Heart right ventricle (tissue), 16 donors: Measurements from ENCODE around the gene CD37. TPM values are rescaled to one million over a fixed set of nuclear protein-coding genes. Genes with fewer than 3 reads are reported as not detected.

Source experiments
- ATAC-seq, 8 donors: fragments of 200-7000 bp; cut with Tn5 transposase; one replicate each; pipeline ENCODE4 v1.9.1; 2020; ENCODE audit warnings: mild to moderate bottlenecking in 8 of 8, moderate library complexity in 8 of 8, moderate number of reproducible peaks in 1 of 8
- DNase-seq, 2 donors: peaks; one replicate each; pipeline ENCODE4 v3.0.0-alpha.2; 2020
- H3K27ac ChIP-seq, 10 donors: fragments of 200-600 bp; sonication (generic) in 2 of 10; one replicate each; pipeline versions ENCODE4 v1.5.0 to v1.8.0; 2020 to 2022; ENCODE audit warnings: mild to moderate bottlenecking in 3 of 10
- H3K27me3 ChIP-seq, 7 donors: fragments of 200-600 bp; one replicate each; pipeline ENCODE4 v1.8.0; 2021 to 2022; ENCODE audit warnings: mild to moderate bottlenecking in 2 of 7
- H3K36me3 ChIP-seq, 9 donors: fragments of 200-600 bp; sonication (generic) in 1 of 9; one replicate each; pipeline versions ENCODE4 v1.5.0 to v1.8.0; 2020 to 2022; ENCODE audit warnings: mild to moderate bottlenecking in 2 of 9
- H3K4me1 ChIP-seq, 9 donors: fragments of 200-600 bp; sonication (generic) in 1 of 9; one replicate each; pipeline versions ENCODE4 v1.5.0 to v1.8.0; 2020 to 2022; ENCODE audit warnings: mild to moderate bottlenecking in 4 of 9
- H3K4me3 ChIP-seq, 10 donors: fragments of 200-600 bp; sonication (generic) in 2 of 10; one replicate each; pipeline versions ENCODE4 v1.5.0 to v1.8.0; 2020 to 2022; ENCODE audit warnings: mild to moderate bottlenecking in 7 of 10, moderate library complexity in 2 of 10
- H3K9me3 ChIP-seq, 11 donors: fragments of 200-600 bp in 10 of 11; sonication (generic) in 2 of 11; one replicate each; pipeline versions ENCODE4 v1.5.0 to v1.8.0; 2013 to 2022; ENCODE audit warnings: mild to moderate bottlenecking in 2 of 11, control low read depth in 1 of 11, moderate library complexity in 1 of 11
- WGBS, 2 donors: extraction: QIAGEN DNeasy Blood & Tissue Kit; methylation state at CpG; one replicate each; pipeline ENCODE4 v1.1.7; 2013; ENCODE audit warnings: inconsistent platforms in 1 of 2; 5-methylcytosine and 5-hydroxymethylcytosine counted together
- intact Hi-C, 10 donors: fragments of 100-400 bp; cut with DNase I; formaldehyde crosslinking; loops; one replicate each; pipeline versions ENCODE4 v1.11.1 to v1.14.2; 2022
- polyA plus RNA-seq, 2 donors: library from polyadenylated mRNA; stranded (reverse); fragments of 200-250 nt; gene quantifications; one replicate each; pipeline ENCODE4 v1.2.3, GENCODE V29; 2013
- total RNA-seq, 10 donors: library from RNA; stranded (reverse); fragmentation: NEBNext Ultra II Directional in 3 of 10; extraction: Animal tissue kit (Norgen Biotek cat#: 25700) in 3 of 10; gene quantifications; one replicate each; pipeline versions ENCODE4 v1.2.1 to v1.2.4, GENCODE V29; 2021 to 2023
- TF ChIP-seq, protein P1 (sequence below), 9 donors: fragments of 200-600 bp; sonication (generic) in 2 of 9; IDR thresholded peaks; one replicate each; pipeline versions ENCODE4 v1.5.0 to v1.8.0; 2021 to 2022; ENCODE audit warnings: antibody characterized with exemption in 9 of 9, mild to moderate bottlenecking in 5 of 9, moderate library complexity in 1 of 9
- donor health status: Arrhythmogenic right ventricular cardiomyopathy.
- donor health status: ischemic (EF 13 %, LVEDD 7.1; RV severe dilation, severe dysfunction).
- donor health status: healthy with polysubstance abuse.
- donor health status: DM: no; HTN: yes; CAD: no.
- donor health status: DM: no; HTN: no; CAD: no.
- donor health status: ischemic (EF 25% LVEDD 6.9; RV normal size, moderate dysfunction).
- donor health status: ischemic (EF 25% LVEDD 5.7; RV mildly dilated, moderate dysfunction).
- donor health status: healthy.
- donor health status: DM: yes; HTN: yes; CAD: no.
- donor health status: Ischemic cardiomyopathy.
- donor health status: ischemic (EF 35%, LVEDD 5.7; RV mildly dilated, moderate dysfunction).
- donor health status: nonischemic (EF 11% LVEDD 7.7; RV severe dilation, severe dysfunction).
- donor health status: DM: yes; HTN: yes; CAD: no.
- donor health status: PGD.
- donor health status: ischemic (EF 29% LVEDD 5.4; RV normal size, mild dysfunction).
- donor health status: nonischemic (EF 23%, LVEDD 6.1; RV moderate dilation, normal function).

Gene CD37
- total and polyA plus RNA-seq, 12 donors: 2.0 to 34.2 (median 3.5) TPM

DNA sequence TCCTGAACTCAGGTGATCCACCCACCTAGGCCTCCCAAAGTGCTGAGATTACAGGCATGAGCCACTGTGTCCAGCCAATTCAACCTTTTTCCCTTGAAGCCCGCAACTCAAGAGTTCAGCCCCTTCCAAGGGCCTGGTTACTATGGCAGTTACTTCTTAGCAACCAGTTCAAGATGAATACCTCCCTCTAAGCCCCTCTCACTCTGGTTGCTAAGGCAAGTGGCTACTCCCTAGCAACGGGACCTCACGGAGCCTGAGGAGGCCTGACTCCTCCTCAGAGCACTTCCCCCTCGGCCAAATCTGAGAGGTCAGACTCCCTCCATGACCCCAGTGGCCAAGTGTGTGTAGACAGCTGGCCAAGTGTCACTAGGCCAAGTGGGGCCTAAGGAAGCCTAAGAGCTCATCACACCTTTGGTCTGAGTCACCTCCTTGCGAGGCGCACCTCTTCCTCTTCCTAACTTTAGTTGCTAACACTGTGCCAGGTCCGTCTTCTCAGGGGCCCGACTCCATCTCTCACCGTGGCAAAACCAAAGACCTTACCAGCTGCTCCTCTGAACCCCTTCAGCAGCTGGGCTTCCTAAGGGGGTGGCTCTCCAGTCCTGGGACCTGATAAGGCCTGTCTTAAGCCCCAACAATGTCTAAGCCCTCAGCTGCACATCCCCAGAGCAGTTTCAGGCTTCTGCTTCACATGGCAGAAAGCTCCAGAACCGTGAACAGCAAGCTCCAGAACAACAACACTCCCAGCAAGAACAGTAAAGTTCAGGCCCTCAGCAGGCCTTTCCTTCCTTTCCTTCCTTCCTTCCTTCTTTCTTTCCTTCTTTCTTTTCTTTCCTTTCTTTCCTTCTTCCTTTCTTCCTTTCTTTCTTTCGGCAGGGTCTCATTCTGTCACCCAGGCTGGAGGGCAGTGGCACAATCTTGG lies 9.6 kb downstream of the CD37 start:
- 80 to 84% methylated on average over 11 of the region's 11 CpGs for WGBS, 2 donors
- Histone ChIP-seq H3K27me3 (no peaks in the 10 kb centered on the region), H3K36me3 (peaks cover 0 to 92% (median 76%) of the 10 kb centered on the region in 9 donors), H3K27ac (no peak overlapping the region), H3K4me3 (no peak overlapping the region), H3K9me3 (no peaks in the 10 kb centered on the region), H3K4me1 (peaks cover 0 to 17% (median 13%) of the 10 kb centered on the region in 9 donors)
- intact Hi-C loops: no loop called here
- DNase-seq (no peak), ATAC-seq (no peak)
- TF ChIP-seq, protein P1, sequence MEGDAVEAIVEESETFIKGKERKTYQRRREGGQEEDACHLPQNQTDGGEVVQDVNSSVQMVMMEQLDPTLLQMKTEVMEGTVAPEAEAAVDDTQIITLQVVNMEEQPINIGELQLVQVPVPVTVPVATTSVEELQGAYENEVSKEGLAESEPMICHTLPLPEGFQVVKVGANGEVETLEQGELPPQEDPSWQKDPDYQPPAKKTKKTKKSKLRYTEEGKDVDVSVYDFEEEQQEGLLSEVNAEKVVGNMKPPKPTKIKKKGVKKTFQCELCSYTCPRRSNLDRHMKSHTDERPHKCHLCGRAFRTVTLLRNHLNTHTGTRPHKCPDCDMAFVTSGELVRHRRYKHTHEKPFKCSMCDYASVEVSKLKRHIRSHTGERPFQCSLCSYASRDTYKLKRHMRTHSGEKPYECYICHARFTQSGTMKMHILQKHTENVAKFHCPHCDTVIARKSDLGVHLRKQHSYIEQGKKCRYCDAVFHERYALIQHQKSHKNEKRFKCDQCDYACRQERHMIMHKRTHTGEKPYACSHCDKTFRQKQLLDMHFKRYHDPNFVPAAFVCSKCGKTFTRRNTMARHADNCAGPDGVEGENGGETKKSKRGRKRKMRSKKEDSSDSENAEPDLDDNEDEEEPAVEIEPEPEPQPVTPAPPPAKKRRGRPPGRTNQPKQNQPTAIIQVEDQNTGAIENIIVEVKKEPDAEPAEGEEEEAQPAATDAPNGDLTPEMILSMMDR (IDR thresholded peaks at IDR 0.05): no peak

DNA sequence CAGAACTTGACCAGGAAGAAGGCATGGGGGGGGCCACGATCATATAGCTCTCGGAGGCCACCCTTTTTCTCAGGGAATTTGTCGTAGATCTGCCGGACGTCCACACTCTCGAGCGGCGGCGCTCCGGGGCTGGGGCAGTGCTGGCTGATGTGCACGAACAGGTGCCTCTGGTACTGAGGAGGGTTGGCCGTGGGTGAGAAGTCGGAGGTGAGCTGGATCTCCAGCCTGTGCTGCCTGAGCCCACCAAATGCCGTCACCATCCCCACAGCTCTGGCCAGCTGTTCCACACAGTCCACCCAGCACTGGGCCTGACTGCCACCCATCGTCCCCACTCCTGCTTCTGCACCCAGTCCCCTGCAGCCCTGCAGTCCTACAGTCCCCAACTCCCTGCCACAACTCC lies 12.0 kb downstream of the CD37 start:
- 96 to 97% methylated on average over 15 of the region's 15 CpGs for WGBS, 2 donors
- H3K27me3 ChIP-seq: no peaks in the 10 kb centered on the region
- peaks cover 0 to 100% (median 76%) of the 10 kb centered on the region in 9 donors for H3K36me3 ChIP-seq
- TF ChIP-seq, protein P1 (IDR thresholded peaks at IDR 0.05): no peak
- no peak overlapping the region for H3K27ac ChIP-seq
- no peaks in the 10 kb centered on the region for H3K9me3 ChIP-seq
- no peak for DNase-seq
- no peaks in the 10 kb centered on the region for H3K4me1 ChIP-seq
- no peak overlapping the region for H3K4me3 ChIP-seq
- peak in 5 of 8 donors; percentile 5 to 14 (median 9) for ATAC-seq
- intact Hi-C loops: no loop called here

DNA sequence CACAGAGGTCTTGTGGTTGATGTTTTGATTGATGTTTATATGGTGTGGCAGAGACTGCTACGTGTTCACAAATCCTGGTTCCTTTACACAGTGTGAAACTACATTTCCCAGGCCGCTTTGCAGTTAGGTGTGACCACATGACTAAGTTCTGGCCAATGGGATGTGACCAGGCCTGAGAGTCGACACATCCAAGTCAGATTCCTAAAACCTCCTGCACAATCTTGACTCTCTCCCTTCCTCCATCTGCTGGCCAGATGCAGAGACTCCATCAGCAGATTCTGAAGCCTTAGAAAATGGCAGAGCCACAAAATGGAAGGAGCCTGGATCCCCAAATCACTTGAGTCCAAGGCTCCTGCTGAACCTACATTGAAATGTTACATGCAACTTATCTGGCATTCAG lies 12.6 kb downstream of the CD37 start:
- Histone ChIP-seq H3K4me3 (no peak overlapping the region), H3K27ac (no peak overlapping the region), H3K4me1 (no peaks in the 10 kb centered on the region), H3K9me3 (no peaks in the 10 kb centered on the region), H3K27me3 (no peaks in the 10 kb centered on the region), H3K36me3 (peaks cover 0 to 100% (median 75%) of the 10 kb centered on the region in 9 donors)
- ATAC-seq (peak; percentile 34 to 76 (median 64)), DNase-seq (no peak)
- 67 to 72% methylated on average over 3 of the region's 3 CpGs for WGBS, 2 donors
- TF ChIP-seq, protein P1 (IDR thresholded peaks at IDR 0.05): peak in 1 of 9 donors; percentile 19
- intact Hi-C loops: no loop called here

DNA sequence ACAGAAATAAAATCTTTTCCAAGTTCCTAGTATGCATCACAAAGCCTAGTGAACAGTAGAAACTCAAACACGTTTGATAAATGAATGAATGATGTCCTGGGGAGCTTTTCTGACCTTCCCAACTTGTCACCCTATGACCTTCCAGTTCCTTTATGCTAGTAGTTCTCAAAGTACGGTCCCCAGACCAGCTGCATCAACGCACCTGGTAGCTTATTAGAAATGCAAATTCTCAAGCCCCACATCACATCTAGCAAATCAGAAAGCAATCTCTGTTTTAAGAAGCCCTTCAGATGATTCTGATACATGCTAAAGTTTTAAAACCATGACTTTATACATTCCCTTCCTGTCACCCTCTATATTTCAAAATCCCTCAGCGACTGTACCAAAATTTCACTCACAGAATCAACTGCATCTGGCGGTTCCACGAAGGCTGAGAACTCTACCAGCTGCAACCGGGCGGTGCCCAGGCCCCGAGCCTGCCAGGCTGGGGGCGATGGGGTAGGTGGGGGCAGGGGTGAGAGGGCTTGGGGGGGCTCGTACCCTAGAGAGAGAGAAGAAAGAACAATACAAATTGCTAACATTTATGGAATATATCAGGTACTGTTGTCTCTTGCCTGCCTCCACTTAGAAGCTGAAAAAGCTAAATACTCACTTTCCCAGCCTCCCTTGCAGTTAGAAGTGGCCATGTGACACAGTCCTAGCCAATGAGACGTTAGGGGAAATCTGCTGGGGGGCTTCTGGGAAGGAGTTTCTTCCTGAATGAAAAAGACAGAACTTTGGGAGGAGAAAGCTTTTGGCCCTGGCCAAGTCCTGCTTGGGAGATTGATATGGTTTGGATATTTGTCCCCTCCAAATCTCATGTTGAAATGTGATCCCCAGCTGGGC lies 13.3 kb downstream of the CD37 start:
- H3K4me1 ChIP-seq: no peaks in the 10 kb centered on the region
- TF ChIP-seq, protein P1 (IDR thresholded peaks at IDR 0.05): no peak
- intact Hi-C loops: no loop called here
- no peak overlapping the region for H3K4me3 ChIP-seq
- 94 to 96% methylated on average over 12 of the region's 12 CpGs for WGBS, 2 donors
- no peak overlapping the region for H3K27ac ChIP-seq
- ATAC-seq (no peak), DNase-seq (no peak)
- H3K9me3 ChIP-seq: no peaks in the 10 kb centered on the region
- H3K36me3 ChIP-seq: peaks cover 0 to 100% (median 68%) of the 10 kb centered on the region in 9 donors
- H3K27me3 ChIP-seq: no peaks in the 10 kb centered on the region
